Endodermal cell (in vitro differentiated cells): ENCODE results near the gene STX8. TPM values are rescaled to one million over a fixed set of nuclear protein-coding genes. Genes with fewer than 3 reads are reported as not detected.

ENCODE experiments used
- DNase-seq: peaks from one replicate; pipeline ENCODE4 v3.0.0-alpha.2; 2017
- H3K27ac ChIP-seq: 2 replicates; pipeline ENCODE4 v1.5.1; 2013; ENCODE audit warnings: mild to moderate bottlenecking, low read depth, low read length, moderate library complexity
- H3K27me3 ChIP-seq: 2 replicates; pipeline ENCODE4 v1.6.1; 2013; ENCODE audit warnings: mild to moderate bottlenecking, low read length, moderate library complexity; ENCODE audit not compliant: insufficient read depth, control insufficient read depth, poor library complexity, severe bottlenecking
- H3K36me3 ChIP-seq: 2 replicates; pipeline ENCODE4 v1.7.0; 2013; ENCODE audit warnings: mild to moderate bottlenecking, low read length, moderate library complexity; ENCODE audit not compliant: control insufficient read depth, insufficient read depth
- H3K4me1 ChIP-seq: one replicate; pipeline ENCODE4 v1.7.0; 2013; ENCODE audit warnings: low read length; ENCODE audit not compliant: control insufficient read depth, insufficient read depth
- H3K4me3 ChIP-seq: 2 replicates; pipeline ENCODE4 v1.5.1; 2013; ENCODE audit warnings: mild to moderate bottlenecking, low read length, moderate library complexity
- H3K9ac ChIP-seq: 2 replicates; pipeline ENCODE4 v1.6.1; 2013; ENCODE audit warnings: mild to moderate bottlenecking, low read length, moderate library complexity; ENCODE audit not compliant: poor library complexity, severe bottlenecking; ENCODE audit errors: extremely low read depth
- H3K9me3 ChIP-seq: 2 replicates; pipeline ENCODE4 v1.6.1; 2013; ENCODE audit warnings: mild to moderate bottlenecking, low read length, moderate library complexity; ENCODE audit not compliant: control insufficient read depth
- H3K27ac Mint-ChIP-seq: 2 replicates; pipeline ENCODE4 v1.8.0; 2020; ENCODE audit warnings: mixed read lengths
- H3K27me3 Mint-ChIP-seq: 2 replicates; pipeline ENCODE4 v1.8.0; 2021; ENCODE audit warnings: mild to moderate bottlenecking, mixed read lengths; ENCODE audit not compliant: insufficient read depth
- H3K36me3 Mint-ChIP-seq: 2 replicates; pipeline ENCODE4 v1.8.0; 2020; ENCODE audit warnings: low read depth, mixed read lengths
- H3K4me1 Mint-ChIP-seq: 2 replicates; pipeline ENCODE4 v1.8.0; 2020; ENCODE audit warnings: mixed read lengths
- H3K4me3 Mint-ChIP-seq: 2 replicates; pipeline ENCODE4 v1.8.0; 2020; ENCODE audit warnings: mild to moderate bottlenecking, moderate library complexity, mixed read lengths
- H3K9me3 Mint-ChIP-seq: 2 replicates; pipeline ENCODE4 v1.8.0; 2020; ENCODE audit warnings: mild to moderate bottlenecking, mixed read lengths
- CTCF ChIP-seq: fragments of 200-600 bp; sonication (generic); conservative IDR thresholded peaks from 2 replicates; pipeline ENCODE4 v1.5.0; 2021; ENCODE audit warnings: antibody characterized with exemption, mild to moderate bottlenecking
- WGBS, 2 experiments: methylation state at CpG; one replicate each; pipeline versions ENCODE4 v1.1.5 to v1.1.7; 2013; ENCODE audit warnings: missing lambda C conversion rate in 2 of 2, mixed read lengths in 1 of 2; ENCODE audit not compliant: insufficient coverage in 1 of 2, insufficient read length in 1 of 2; 5-methylcytosine and 5-hydroxymethylcytosine counted together
- total RNA-seq, 2 donors: library from RNA; stranded (reverse); fragmentation: NEBNext Ultra II Directional in 1 of 2; extraction: Animal tissue kit (Norgen Biotek cat#: 25700) in 1 of 2; gene quantifications; 2 replicates in 1 of 2; 3 replicates in 1 of 2; pipeline ENCODE4 v1.2.1, GENCODE V29; 2021

STX8 gene
- total RNA-seq, 2 donors from 2014 or later: 82.5 to 98.2 TPM

GRCh38 chr17:9230861-9231260 is 344.8 kb downstream of the STX8 start:
- no peak overlapping the region for H3K9ac ChIP-seq
- Mint-ChIP-seq H3K4me3 (no peak overlapping the region), H3K4me1 (no peaks in the 10 kb centered on the region), H3K27me3 (no peaks in the 10 kb centered on the region), H3K9me3 (no peaks in the 10 kb centered on the region), H3K36me3 (no peaks in the 10 kb centered on the region), H3K27ac (no peak overlapping the region)
- TF ChIP-seq CTCF: no peak
- H3K27ac ChIP-seq: no peak overlapping the region
- H3K36me3 ChIP-seq: peaks cover 10% of the 10 kb centered on the region
- 94 to 98% methylated on average over 9 to 11 of the region's 11 CpGs for WGBS, 2 experiments
- DNase-seq: no peak
- peaks cover under 1% of the 10 kb centered on the region for H3K4me1 ChIP-seq
- H3K4me3 ChIP-seq: no peak overlapping the region
- no peaks in the 10 kb centered on the region for H3K27me3 ChIP-seq
- H3K9me3 ChIP-seq: no peaks in the 10 kb centered on the region

- H3K27ac Mint-ChIP-seq: no peak overlapping the region
- Histone ChIP-seq H3K27me3 (no peaks in the 10 kb centered on the region), H3K4me1 (peaks cover 3% of the 10 kb centered on the region), H3K9ac (no peak overlapping the region), H3K9me3 (no peaks in the 10 kb centered on the region), H3K27ac (no peak overlapping the region), H3K4me3 (no peak overlapping the region), H3K36me3 (peaks cover 10% of the 10 kb centered on the region)
- H3K4me1 Mint-ChIP-seq: no peaks in the 10 kb centered on the region
- H3K36me3 Mint-ChIP-seq: no peaks in the 10 kb centered on the region
- WGBS, 2 experiments: 88% methylated on average over 9 to 15 of the region's 15 CpGs
- H3K4me3 Mint-ChIP-seq: no peak overlapping the region
- DNase-seq: no peak
- H3K27me3 Mint-ChIP-seq: no peaks in the 10 kb centered on the region
- H3K9me3 Mint-ChIP-seq: no peaks in the 10 kb centered on the region
- TF ChIP-seq CTCF: no peak
These were observed 345.3 kb downstream of the STX8 start for GRCh38 chr17:9230346-9230745.

GRCh38 chr17:9229826-9230201 is 345.8 kb downstream of the STX8 start:
- no peak overlapping the region for H3K27ac Mint-ChIP-seq
- no peaks in the 10 kb centered on the region for H3K9me3 Mint-ChIP-seq
- no peaks in the 10 kb centered on the region for H3K27me3 Mint-ChIP-seq
- H3K36me3 Mint-ChIP-seq: no peaks in the 10 kb centered on the region
- WGBS, 2 experiments: 86 to 90% methylated on average over 4 to 9 of the region's 9 CpGs
- H3K4me3 Mint-ChIP-seq: no peak overlapping the region
- TF ChIP-seq CTCF: no peak
- no peak overlapping the region for H3K4me3 ChIP-seq
- H3K9me3 ChIP-seq: no peaks in the 10 kb centered on the region
- peaks cover under 1% of the 10 kb centered on the region for H3K4me1 Mint-ChIP-seq
- no peak overlapping the region for H3K9ac ChIP-seq
- H3K36me3 ChIP-seq: peaks cover 10% of the 10 kb centered on the region
- peaks cover 3% of the 10 kb centered on the region for H3K4me1 ChIP-seq
- H3K27ac ChIP-seq: no peak overlapping the region
- H3K27me3 ChIP-seq: no peaks in the 10 kb centered on the region
- DNase-seq: no peak
